H9 (cell line): Measurements from ENCODE around the gene ERGIC3. TPM values are rescaled to one million over a fixed set of nuclear protein-coding genes. Genes with fewer than 3 reads are reported as not detected.

Experiments used
- DNase-seq: peaks from one replicate; pipeline ENCODE4 v3.0.0-alpha.2; 2017
- H2AFZ ChIP-seq: one replicate; pipeline ENCODE4 v1.6.1; 2013; ENCODE audit warnings: mild to moderate bottlenecking, low read length, control low read depth, moderate library complexity
- H2AK5ac ChIP-seq: 2 replicates; pipeline ENCODE4 v1.6.1; 2013; ENCODE audit warnings: low read length, control low read depth, mixed read lengths; ENCODE audit not compliant: insufficient read length
- H2BK120ac ChIP-seq: one replicate; pipeline ENCODE4 v1.6.1; 2013; ENCODE audit warnings: low read depth, mild to moderate bottlenecking, low read length, control low read depth, inconsistent platforms; ENCODE audit not compliant: poor library complexity, severe bottlenecking
- H2BK12ac ChIP-seq: 2 replicates; pipeline ENCODE4 v1.6.1; 2013; ENCODE audit warnings: low read length, control low read depth, mixed read lengths, low read depth; ENCODE audit not compliant: insufficient read length
- H2BK15ac ChIP-seq: 2 replicates; pipeline ENCODE4 v1.6.1; 2013; ENCODE audit warnings: low read depth, low read length, control low read depth
- H2BK20ac ChIP-seq: one replicate; pipeline ENCODE4 v1.6.1; 2013; ENCODE audit warnings: low read depth, mild to moderate bottlenecking, low read length, control low read depth, inconsistent platforms; ENCODE audit not compliant: poor library complexity, severe bottlenecking
- H2BK5ac ChIP-seq: 2 replicates; pipeline ENCODE4 v1.6.1; 2013; ENCODE audit warnings: low read length, control low read depth, mixed read lengths; ENCODE audit not compliant: insufficient read length
- H3K14ac ChIP-seq: 2 replicates; pipeline ENCODE4 v1.6.1; 2013; ENCODE audit warnings: low read length, control low read depth; ENCODE audit not compliant: insufficient read depth
- H3K18ac ChIP-seq: 2 replicates; pipeline ENCODE4 v1.6.1; 2013; ENCODE audit warnings: low read depth, mild to moderate bottlenecking, mixed read lengths, low read length, control low read depth; ENCODE audit not compliant: insufficient read length
- H3K23ac ChIP-seq: 2 replicates; pipeline ENCODE4 v1.6.1; 2013; ENCODE audit warnings: low read length, control low read depth, mixed read lengths, low read depth; ENCODE audit not compliant: insufficient read length
- H3K23me2 ChIP-seq: 2 replicates; pipeline ENCODE4 v1.6.1; 2013; ENCODE audit warnings: low read depth, mild to moderate bottlenecking, mixed read lengths, low read length, control low read depth; ENCODE audit not compliant: insufficient read length, poor library complexity, severe bottlenecking
- H3K27ac ChIP-seq: 2 replicates; pipeline ENCODE4 v1.5.1; 2013; ENCODE audit warnings: low read length, control low read depth, mixed read lengths, low read depth; ENCODE audit not compliant: insufficient read length
- H3K27me3 ChIP-seq: 2 replicates; pipeline ENCODE4 v1.6.1; 2013; ENCODE audit warnings: low read length, control low read depth, inconsistent platforms; ENCODE audit not compliant: insufficient read depth
- H3K4ac ChIP-seq: 2 replicates; pipeline ENCODE4 v1.6.1; 2013; ENCODE audit warnings: low read depth, mild to moderate bottlenecking, control low read depth, inconsistent platforms, low read length, moderate library complexity
- H3K4me1 ChIP-seq: 2 replicates; pipeline ENCODE4 v1.6.1; 2013; ENCODE audit warnings: low read length, control low read depth, inconsistent platforms; ENCODE audit not compliant: insufficient read depth
- H3K4me2 ChIP-seq: 2 replicates; pipeline ENCODE4 v1.6.1; 2013; ENCODE audit warnings: low read length, control low read depth, mixed read lengths; ENCODE audit not compliant: insufficient read length, insufficient read depth
- H3K56ac ChIP-seq: 2 replicates; pipeline ENCODE4 v1.6.1; 2013; ENCODE audit warnings: low read depth, mild to moderate bottlenecking, mixed read lengths, low read length, control low read depth; ENCODE audit not compliant: insufficient read length
- H3K79me1 ChIP-seq: 2 replicates; pipeline ENCODE4 v1.6.1; 2013; ENCODE audit warnings: low read depth, mild to moderate bottlenecking, moderate library complexity, low read length, control low read depth, inconsistent platforms; ENCODE audit not compliant: insufficient read depth, poor library complexity, severe bottlenecking
- H3K79me2 ChIP-seq: 2 replicates; pipeline ENCODE4 v1.6.1; 2013; ENCODE audit warnings: low read length, control low read depth, inconsistent platforms; ENCODE audit not compliant: insufficient read depth
- H3K9ac ChIP-seq: 2 replicates; pipeline ENCODE4 v1.6.1; 2013; ENCODE audit warnings: low read length, control low read depth, mixed read lengths; ENCODE audit not compliant: insufficient read length; ENCODE audit errors: extremely low read depth
- H3K9me3 ChIP-seq: one replicate; pipeline ENCODE4 v1.6.1; 2013; ENCODE audit warnings: low read depth, low read length, inconsistent platforms; ENCODE audit not compliant: control insufficient read depth
- H3T11ph ChIP-seq: one replicate; pipeline ENCODE4 v1.6.1; 2013; ENCODE audit warnings: mild to moderate bottlenecking, low read length, control low read depth, inconsistent platforms
- H4K20me1 ChIP-seq: one replicate; pipeline ENCODE4 v1.6.1; 2013; ENCODE audit not compliant: control insufficient read depth, insufficient read length, insufficient read depth
- H4K5ac ChIP-seq: 2 replicates; pipeline ENCODE4 v1.6.1; 2013; ENCODE audit warnings: low read depth, mild to moderate bottlenecking, mixed read lengths, low read length, control low read depth; ENCODE audit not compliant: insufficient read length
- H4K8ac ChIP-seq: replicated peaks from 2 replicates; pipeline ENCODE4 v1.6.1; 2013; ENCODE audit warnings: low read length, control low read depth, mixed read lengths, low read depth; ENCODE audit not compliant: insufficient read length
- H4K91ac ChIP-seq: 2 replicates; pipeline ENCODE4 v1.6.1; 2013; ENCODE audit warnings: low read depth, mild to moderate bottlenecking, moderate library complexity, mixed read lengths, low read length, control low read depth; ENCODE audit not compliant: insufficient read length
- H3K27ac Mint-ChIP-seq, 3 experiments: 2 replicates in 2 of 3; 3 replicates in 1 of 3; pipeline ENCODE4 v1.8.0; 2020 to 2021; ENCODE audit warnings: mixed read lengths in 3 of 3, mild to moderate bottlenecking in 1 of 3, moderate library complexity in 1 of 3
- H3K27me3 Mint-ChIP-seq: 2 replicates; pipeline ENCODE4 v1.8.0; 2021; ENCODE audit warnings: low read depth, mild to moderate bottlenecking, moderate library complexity, mixed read lengths
- H3K36me3 Mint-ChIP-seq, 3 experiments: 2 replicates in 2 of 3; 3 replicates in 1 of 3; pipeline ENCODE4 v1.8.0; 2020 to 2021; ENCODE audit warnings: low read depth in 3 of 3, mixed read lengths in 3 of 3; ENCODE audit not compliant: insufficient read depth in 1 of 3
- H3K4me1 Mint-ChIP-seq, 2 experiments: 2 replicates each; pipeline ENCODE4 v1.8.0; 2020; ENCODE audit warnings: mixed read lengths in 2 of 2
- H3K4me3 Mint-ChIP-seq, 2 experiments: 2 replicates in 1 of 2; 3 replicates in 1 of 2; pipeline ENCODE4 v1.8.0; 2020 to 2021; ENCODE audit warnings: mild to moderate bottlenecking in 2 of 2, mixed read lengths in 2 of 2, moderate library complexity in 1 of 2
- H3K9me3 Mint-ChIP-seq, 2 experiments: 2 replicates in 1 of 2; 3 replicates in 1 of 2; pipeline ENCODE4 v1.8.0; 2020; ENCODE audit warnings: mild to moderate bottlenecking in 2 of 2, mixed read lengths in 2 of 2, moderate library complexity in 1 of 2
- WGBS: extraction: QIAGEN DNeasy Blood & Tissue Kit; methylation state at CpG from one replicate; pipeline ENCODE4 v1.1.7; 2013; ENCODE audit warnings: missing lambda C conversion rate, low lambda C conversion rate, mixed read lengths; ENCODE audit not compliant: insufficient read length; ENCODE audit errors: extremely low coverage; 5-methylcytosine and 5-hydroxymethylcytosine counted together
- total RNA-seq: library from RNA; stranded (reverse); gene quantifications from 2 replicates; pipeline ENCODE4 v1.2.1, GENCODE V29; 2021
- TF ChIP-seq, protein P1 (sequence below): fragments of 200-600 bp; sonication (generic); conservative IDR thresholded peaks from 3 replicates; pipeline ENCODE4 v1.8.0; 2021; ENCODE audit warnings: antibody characterized with exemption, mild to moderate bottlenecking

The ERGIC3 gene
- total RNA-seq, 1 experiment from 2014 or later = 188 TPM

- DNase-seq = no peak
- Histone ChIP-seq H3K23me2 (peaks cover 4% of the 10 kb centered on the region), H2AFZ (no peak overlapping the region), H3K4ac (no peak overlapping the region), H3K4me2 (no peak overlapping the region), H2BK15ac (no peak overlapping the region), H2BK12ac (no peak overlapping the region), H3K23ac (no peak overlapping the region), H3K9ac (no peak overlapping the region), H3K14ac (no peak overlapping the region), H4K5ac (no peak overlapping the region), H3K27me3 (no peaks in the 10 kb centered on the region), H3K79me2 (no peaks in the 10 kb centered on the region), H2BK20ac (no peak overlapping the region), H3K56ac (no peak overlapping the region), H3K18ac (no peak overlapping the region), H4K91ac (no peak overlapping the region), H3T11ph (no peak overlapping the region), H4K20me1 (no peaks in the 10 kb centered on the region), H3K79me1 (no peaks in the 10 kb centered on the region), H4K8ac (no peak overlapping the region), H2BK120ac (no peak overlapping the region), H3K9me3 (no peaks in the 10 kb centered on the region), H3K27ac (no peak overlapping the region), H2AK5ac (no peak overlapping the region), H3K4me1 (peaks cover 2% of the 10 kb centered on the region; the same call in 1 of the 2 replicates), H2BK5ac (no peak overlapping the region)
- no peaks in the 10 kb centered on the region for H3K9me3 Mint-ChIP-seq
- H3K27ac Mint-ChIP-seq = no peak overlapping the region
- no peak overlapping the region for H3K4me3 Mint-ChIP-seq
- H3K4me1 Mint-ChIP-seq = peaks cover 5% of the 10 kb centered on the region in 2 experiments
- peaks cover 14 to 40% (median 32%) of the 10 kb centered on the region in 3 experiments for H3K36me3 Mint-ChIP-seq
- TF ChIP-seq, protein P1, sequence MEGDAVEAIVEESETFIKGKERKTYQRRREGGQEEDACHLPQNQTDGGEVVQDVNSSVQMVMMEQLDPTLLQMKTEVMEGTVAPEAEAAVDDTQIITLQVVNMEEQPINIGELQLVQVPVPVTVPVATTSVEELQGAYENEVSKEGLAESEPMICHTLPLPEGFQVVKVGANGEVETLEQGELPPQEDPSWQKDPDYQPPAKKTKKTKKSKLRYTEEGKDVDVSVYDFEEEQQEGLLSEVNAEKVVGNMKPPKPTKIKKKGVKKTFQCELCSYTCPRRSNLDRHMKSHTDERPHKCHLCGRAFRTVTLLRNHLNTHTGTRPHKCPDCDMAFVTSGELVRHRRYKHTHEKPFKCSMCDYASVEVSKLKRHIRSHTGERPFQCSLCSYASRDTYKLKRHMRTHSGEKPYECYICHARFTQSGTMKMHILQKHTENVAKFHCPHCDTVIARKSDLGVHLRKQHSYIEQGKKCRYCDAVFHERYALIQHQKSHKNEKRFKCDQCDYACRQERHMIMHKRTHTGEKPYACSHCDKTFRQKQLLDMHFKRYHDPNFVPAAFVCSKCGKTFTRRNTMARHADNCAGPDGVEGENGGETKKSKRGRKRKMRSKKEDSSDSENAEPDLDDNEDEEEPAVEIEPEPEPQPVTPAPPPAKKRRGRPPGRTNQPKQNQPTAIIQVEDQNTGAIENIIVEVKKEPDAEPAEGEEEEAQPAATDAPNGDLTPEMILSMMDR = no peak
- H3K27me3 Mint-ChIP-seq = no peaks in the 10 kb centered on the region
- WGBS = no CpG with 5 or more reads among the region's 9 CpGs
Observed at GRCh38 chr20:35547329-35547728, 5.5 kb downstream of the ERGIC3 start.
